ENCODE results near the gene DHRS11.

Gene DHRS11

GRCh38 chr17:36566081-36566480 is 25.6 kb upstream of the DHRS11 start:
- peaks cover 54 to 95% (median 57%) of the 10 kb centered on the region in 3 donors for H3K36me3 ChIP-seq
- H3K9me3 ChIP-seq, result no peaks in the 10 kb centered on the region
- DNase-seq, result no peak
- intact Hi-C loops (cut with DNase I; ENCODE audit: low total_unique reads), result no loop called here
- no peaks in the 10 kb centered on the region for H3K4me1 ChIP-seq
- no peak overlapping the region for H3K27ac ChIP-seq
- no peak for TF ChIP-seq CTCF (IDR thresholded peaks at IDR 0.05)
- no peak overlapping the region for H3K4me3 ChIP-seq
- H3K27me3 ChIP-seq, result no peaks in the 10 kb centered on the region

- no peak for TF ChIP-seq CTCF (IDR thresholded peaks at IDR 0.05)
- Histone ChIP-seq H3K4me3 (no peak overlapping the region), H3K4me1 (no peaks in the 10 kb centered on the region), H3K27ac (no peak overlapping the region), H3K27me3 (no peaks in the 10 kb centered on the region), H3K9me3 (no peaks in the 10 kb centered on the region), H3K36me3 (peaks cover 41 to 76% (median 69%) of the 10 kb centered on the region in 3 donors)
- no peak for DNase-seq
- intact Hi-C loops (cut with DNase I; ENCODE audit: low total_unique reads), result no loop called here
Observed at GRCh38 chr17:36575028-36575427, 16.7 kb upstream of the DHRS11 start.

GRCh38 chr17:36576793-36577192 is 14.9 kb upstream of the DHRS11 start:
- TF ChIP-seq CTCF (IDR thresholded peaks at IDR 0.05), result no peak
- intact Hi-C loops (cut with DNase I; ENCODE audit: low total_unique reads), result no loop called here
- no peak for DNase-seq

GRCh38 chr17:36578671-36579070 is 13.0 kb upstream of the DHRS11 start:
- H3K27ac ChIP-seq, result no peak overlapping the region
- intact Hi-C loops (cut with DNase I; ENCODE audit: low total_unique reads), result no loop called here
- no peaks in the 10 kb centered on the region for H3K9me3 ChIP-seq
- peaks cover 54 to 80% (median 70%) of the 10 kb centered on the region in 3 donors for H3K36me3 ChIP-seq
- no peaks in the 10 kb centered on the region for H3K4me1 ChIP-seq
- no peak for TF ChIP-seq CTCF (IDR thresholded peaks at IDR 0.05)
- H3K4me3 ChIP-seq, result no peak overlapping the region
- DNase-seq, result no peak
- H3K27me3 ChIP-seq, result no peaks in the 10 kb centered on the region

More at GRCh38 chr17:36576793-36577192, 14.9 kb upstream of the DHRS11 start:
- Histone ChIP-seq H3K36me3 (peaks cover 42 to 76% (median 69%) of the 10 kb centered on the region in 3 donors), H3K27ac (no peak overlapping the region), H3K4me1 (no peaks in the 10 kb centered on the region), H3K27me3 (no peaks in the 10 kb centered on the region), H3K9me3 (no peaks in the 10 kb centered on the region), H3K4me3 (no peak overlapping the region)

GRCh38 chr17:36583787-36584186 is 7.9 kb upstream of the DHRS11 start:
- intact Hi-C loops (cut with DNase I; ENCODE audit: low total_unique reads), result no loop called here
- Histone ChIP-seq H3K4me1 (no peaks in the 10 kb centered on the region), H3K27ac (no peak overlapping the region), H3K4me3 (no peak overlapping the region), H3K27me3 (no peaks in the 10 kb centered on the region), H3K36me3 (peaks cover 82 to 100% (median 83%) of the 10 kb centered on the region in 3 donors), H3K9me3 (no peaks in the 10 kb centered on the region)
- no peak for TF ChIP-seq CTCF (IDR thresholded peaks at IDR 0.05)
- no peak for DNase-seq

- Histone ChIP-seq H3K27me3 (no peaks in the 10 kb centered on the region), H3K4me1 (peaks cover 0 to 4% (median 2%) of the 10 kb centered on the region in 4 donors), H3K9me3 (no peaks in the 10 kb centered on the region), H3K4me3 (no peak overlapping the region), H3K27ac (no peak overlapping the region), H3K36me3 (peaks cover 59 to 85% (median 62%) of the 10 kb centered on the region in 3 donors)
- intact Hi-C loops (cut with DNase I; ENCODE audit: low total_unique reads), result no loop called here
- TF ChIP-seq CTCF (IDR thresholded peaks at IDR 0.05), result no peak
- no peak for DNase-seq
Observed at GRCh38 chr17:36586138-36586537, 5.5 kb upstream of the DHRS11 start.
